ENCODE results near the gene PSEN1.

Gene PSEN1

DNA sequence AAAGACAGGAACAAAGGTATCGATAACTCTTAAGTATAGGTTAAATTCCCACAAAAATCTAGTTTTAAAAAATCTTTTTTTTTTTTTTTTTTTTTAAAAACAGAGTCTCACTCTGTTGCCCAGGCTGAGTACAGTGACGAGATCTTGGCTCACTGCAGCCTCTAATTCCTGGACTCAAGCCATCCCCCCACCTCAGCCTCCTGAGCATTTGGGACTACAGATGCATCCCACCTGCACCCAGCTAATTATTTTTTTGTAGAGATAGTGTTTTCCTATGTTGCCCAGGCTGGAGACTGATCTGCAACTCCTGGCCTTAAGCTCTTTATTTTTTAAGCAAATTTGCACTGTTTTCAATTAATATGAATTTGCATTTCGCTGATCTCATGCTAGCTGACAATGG is 9.8 kb downstream of the PSEN1 start:
- DNase-seq (ENCODE audit: low spot score): no peak
- POLR2A ChIA-PET (ENCODE audit: low non-redundant PET): no interaction called here

DNA sequence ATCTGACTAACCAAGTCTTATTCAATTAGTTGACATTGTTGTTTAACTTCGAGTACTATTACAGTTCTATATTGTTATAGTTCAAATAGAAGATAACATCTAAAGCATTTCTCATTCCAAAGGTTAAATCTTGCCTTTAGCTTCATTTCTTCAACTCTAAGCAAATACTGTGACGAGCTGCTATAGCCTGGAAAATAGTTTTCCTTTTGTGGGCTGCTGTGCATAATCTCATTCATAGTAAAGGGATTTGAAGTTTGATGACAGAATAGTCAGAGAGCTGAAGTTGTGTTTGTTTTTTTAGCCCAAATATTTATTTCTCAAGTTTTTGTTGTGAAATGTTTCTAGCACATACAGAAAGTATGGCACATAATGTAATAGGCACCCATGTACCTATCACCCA is 13.4 kb downstream of the PSEN1 start:
- ChIA-PET CTCF (interaction anchor here (0.6 to 0.7 kb wide), 2 partner anchors 322 to 333 kb away, joined by 3 to 7 read pairs; no protein-coding TSS in a partner anchor), POLR2A (ENCODE audit: low non-redundant PET) (no interaction called here)
- no peak overlapping the region for H3K27ac ChIP-seq
- DNase-seq (ENCODE audit: low spot score): no peak
- TF ChIP-seq, protein P1, sequence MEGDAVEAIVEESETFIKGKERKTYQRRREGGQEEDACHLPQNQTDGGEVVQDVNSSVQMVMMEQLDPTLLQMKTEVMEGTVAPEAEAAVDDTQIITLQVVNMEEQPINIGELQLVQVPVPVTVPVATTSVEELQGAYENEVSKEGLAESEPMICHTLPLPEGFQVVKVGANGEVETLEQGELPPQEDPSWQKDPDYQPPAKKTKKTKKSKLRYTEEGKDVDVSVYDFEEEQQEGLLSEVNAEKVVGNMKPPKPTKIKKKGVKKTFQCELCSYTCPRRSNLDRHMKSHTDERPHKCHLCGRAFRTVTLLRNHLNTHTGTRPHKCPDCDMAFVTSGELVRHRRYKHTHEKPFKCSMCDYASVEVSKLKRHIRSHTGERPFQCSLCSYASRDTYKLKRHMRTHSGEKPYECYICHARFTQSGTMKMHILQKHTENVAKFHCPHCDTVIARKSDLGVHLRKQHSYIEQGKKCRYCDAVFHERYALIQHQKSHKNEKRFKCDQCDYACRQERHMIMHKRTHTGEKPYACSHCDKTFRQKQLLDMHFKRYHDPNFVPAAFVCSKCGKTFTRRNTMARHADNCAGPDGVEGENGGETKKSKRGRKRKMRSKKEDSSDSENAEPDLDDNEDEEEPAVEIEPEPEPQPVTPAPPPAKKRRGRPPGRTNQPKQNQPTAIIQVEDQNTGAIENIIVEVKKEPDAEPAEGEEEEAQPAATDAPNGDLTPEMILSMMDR (conservative IDR thresholded peaks at IDR 0.05; ENCODE audit: low read depth): no peak

More for the DNA sequence above, 9.8 kb downstream of the PSEN1 start:
- H3K27ac ChIP-seq: no peak overlapping the region
- CTCF ChIA-PET: interaction anchor here (0.6 kb wide), 1 partner anchor 482 kb away, joined by 5 read pairs; no protein-coding TSS in a partner anchor
- TF ChIP-seq, protein P1 (conservative IDR thresholded peaks at IDR 0.05; ENCODE audit: low read depth): no peak

DNA sequence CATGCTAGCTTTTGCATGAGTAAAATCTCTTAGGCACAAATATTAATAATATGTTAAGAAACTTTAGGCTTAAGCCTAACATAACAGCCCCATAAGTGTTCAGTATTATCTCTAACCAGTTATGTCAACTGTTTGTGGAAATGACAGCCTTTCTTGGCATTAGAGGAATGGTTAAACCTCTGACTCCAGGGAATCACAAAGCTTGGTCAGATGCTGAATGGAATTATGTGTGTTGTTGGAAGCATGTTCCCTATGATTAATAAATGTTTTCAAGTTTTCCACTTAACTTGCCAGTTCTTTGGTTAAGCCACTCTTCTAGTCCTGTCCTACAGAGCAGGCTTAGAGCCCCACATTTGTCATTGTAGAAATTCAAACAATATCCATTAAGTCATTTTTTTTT is 17.0 kb downstream of the PSEN1 start:
- ChIA-PET POLR2A (ENCODE audit: low non-redundant PET) (no interaction called here), CTCF (interaction anchor here (0.6 kb wide), 1 partner anchor 52 kb away, joined by 3 read pairs; no protein-coding TSS in a partner anchor)
- DNase-seq (ENCODE audit: low spot score): no peak

DNA sequence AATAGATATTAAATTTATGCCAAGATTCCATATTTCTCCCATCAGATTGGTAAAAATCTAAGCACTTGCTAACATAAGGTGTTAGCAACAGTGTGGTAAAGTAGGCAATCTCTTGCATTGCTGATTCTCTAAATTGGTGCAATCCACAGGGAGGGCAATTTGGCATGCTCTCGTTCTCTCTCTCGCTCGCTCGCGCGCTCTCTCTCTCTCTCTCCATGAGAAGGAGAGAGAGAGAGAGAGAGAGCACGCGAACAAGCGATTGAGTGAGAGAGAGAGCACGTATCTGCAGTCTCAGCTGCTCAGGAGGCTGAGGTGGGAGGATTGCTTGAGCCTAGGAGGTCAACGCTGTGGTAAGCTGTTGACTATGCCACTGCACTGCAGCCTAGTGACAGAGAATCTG is 25.9 kb downstream of the PSEN1 start:
- no peak overlapping the region for H3K27ac ChIP-seq
- POLR2A ChIA-PET (ENCODE audit: low non-redundant PET): no interaction called here
- TF ChIP-seq, protein P1 (conservative IDR thresholded peaks at IDR 0.05; ENCODE audit: low read depth): no peak
- no peak for DNase-seq (ENCODE audit: low spot score)
- CTCF ChIA-PET: no interaction called here

More for the DNA sequence above, 17.0 kb downstream of the PSEN1 start:
- TF ChIP-seq, protein P1 (conservative IDR thresholded peaks at IDR 0.05; ENCODE audit: low read depth): no peak
- no peak overlapping the region for H3K27ac ChIP-seq

DNA sequence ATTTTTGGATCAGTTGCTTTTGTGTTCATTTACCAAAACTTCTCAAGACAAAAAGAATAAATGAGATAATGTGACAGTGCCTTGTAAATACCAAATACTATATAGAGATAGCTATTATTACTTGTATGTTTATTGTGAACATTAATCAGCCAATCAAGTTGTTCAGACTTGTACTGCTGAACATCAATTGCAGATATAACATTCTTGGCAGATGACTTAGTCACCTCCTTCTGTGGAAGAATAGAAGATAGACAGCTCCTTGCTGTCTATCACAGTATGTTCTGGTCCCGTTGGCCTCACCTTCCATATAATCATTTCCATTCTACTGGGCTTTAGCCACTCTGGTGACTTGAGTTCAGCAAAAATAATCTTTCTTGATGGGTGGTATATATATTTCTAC is 30.1 kb downstream of the PSEN1 start:
- ChIA-PET CTCF (interaction anchor here (0.6 kb wide), 1 partner anchor 763 kb away, joined by 3 read pairs; no protein-coding TSS in a partner anchor), POLR2A (ENCODE audit: low non-redundant PET) (no interaction called here)
- no peak overlapping the region for H3K27ac ChIP-seq
- peak; percentile 29 for DNase-seq (ENCODE audit: low spot score)
- TF ChIP-seq, protein P1 (conservative IDR thresholded peaks at IDR 0.05; ENCODE audit: low read depth): no peak

DNA sequence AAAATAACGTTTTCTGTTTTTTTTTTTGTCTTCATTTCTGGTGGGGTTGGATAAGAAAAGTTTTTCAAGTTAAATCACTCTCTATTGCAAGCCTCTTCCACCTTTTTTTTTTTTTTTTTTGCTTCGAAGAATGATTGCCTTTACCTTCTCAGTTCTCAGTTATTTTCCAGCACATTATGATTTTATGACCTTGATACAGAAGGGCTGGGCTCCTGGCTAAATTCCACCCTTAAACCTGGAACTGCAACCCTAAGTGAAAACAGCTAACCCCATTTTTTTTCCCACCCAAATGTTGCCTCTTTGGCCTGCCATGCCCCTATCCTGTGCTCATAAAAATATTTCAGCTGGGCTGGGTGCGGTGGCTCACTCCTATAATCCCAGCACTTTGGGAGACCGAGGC is 31.4 kb downstream of the PSEN1 start:
- no peak overlapping the region for H3K27ac ChIP-seq
- CTCF ChIA-PET: no interaction called here
- TF ChIP-seq, protein P1 (conservative IDR thresholded peaks at IDR 0.05; ENCODE audit: low read depth): no peak
- POLR2A ChIA-PET (ENCODE audit: low non-redundant PET): no interaction called here
- DNase-seq (ENCODE audit: low spot score): no peak
